Measurements from ENCODE around the gene DNAJB8. TPM values are rescaled to one million over a fixed set of nuclear protein-coding genes. Genes with fewer than 3 reads are reported as not detected.
A peak's percentile ranks its signal among the peaks of the same experiment; 100 is the strongest.

The DNAJB8 gene
- total and polyA plus RNA-seq, 12 donors, result not detected

DNA sequence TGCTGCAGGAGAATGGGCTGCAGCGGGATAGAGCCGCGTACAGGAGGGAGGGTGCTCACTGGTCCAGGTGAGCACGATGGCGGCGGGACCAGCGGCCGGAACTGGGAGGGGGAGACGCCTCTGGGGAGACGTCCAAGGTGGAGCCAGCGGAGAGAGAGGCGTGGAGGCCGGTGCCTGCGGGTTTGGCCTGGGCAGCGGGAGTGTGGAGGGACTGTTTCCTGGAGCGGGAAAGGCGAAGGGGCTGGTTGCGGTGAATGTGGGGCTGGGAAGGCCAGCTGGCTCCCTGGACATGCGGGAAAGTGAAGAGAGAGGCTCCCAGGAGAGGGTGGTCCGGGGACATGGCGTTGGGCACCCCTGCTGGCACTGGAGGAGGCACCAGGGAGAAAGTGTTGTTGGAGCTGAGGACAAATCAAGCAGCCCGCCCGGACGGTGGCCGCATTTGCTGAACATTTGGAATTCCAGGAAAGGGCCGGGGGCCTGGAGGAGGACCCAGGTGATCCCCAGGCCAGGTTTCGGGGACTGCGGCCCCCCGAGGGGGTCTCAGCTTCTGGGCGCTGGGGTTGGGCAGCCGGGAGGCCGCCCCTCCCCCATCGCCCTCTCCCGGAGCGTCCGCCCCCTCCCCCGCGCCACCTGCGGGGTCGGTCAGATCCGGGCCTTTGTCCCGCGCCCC is 34.3 kb downstream of the DNAJB8 start:
- Histone ChIP-seq H3K27ac (no peak overlapping the region), H3K4me1 (peaks cover 0 to 14% (median 7%) of the 10 kb centered on the region in 9 donors), H3K27me3 (peaks cover 12 to 65% (median 49%) of the 10 kb centered on the region in 7 donors), H3K36me3 (no peaks in the 10 kb centered on the region), H3K9me3 (no peaks in the 10 kb centered on the region), H3K4me3 (peak overlapping the region; percentile 26 to 53 (median 39))
- DNase-seq, result no peak
- TF ChIP-seq, protein P1, sequence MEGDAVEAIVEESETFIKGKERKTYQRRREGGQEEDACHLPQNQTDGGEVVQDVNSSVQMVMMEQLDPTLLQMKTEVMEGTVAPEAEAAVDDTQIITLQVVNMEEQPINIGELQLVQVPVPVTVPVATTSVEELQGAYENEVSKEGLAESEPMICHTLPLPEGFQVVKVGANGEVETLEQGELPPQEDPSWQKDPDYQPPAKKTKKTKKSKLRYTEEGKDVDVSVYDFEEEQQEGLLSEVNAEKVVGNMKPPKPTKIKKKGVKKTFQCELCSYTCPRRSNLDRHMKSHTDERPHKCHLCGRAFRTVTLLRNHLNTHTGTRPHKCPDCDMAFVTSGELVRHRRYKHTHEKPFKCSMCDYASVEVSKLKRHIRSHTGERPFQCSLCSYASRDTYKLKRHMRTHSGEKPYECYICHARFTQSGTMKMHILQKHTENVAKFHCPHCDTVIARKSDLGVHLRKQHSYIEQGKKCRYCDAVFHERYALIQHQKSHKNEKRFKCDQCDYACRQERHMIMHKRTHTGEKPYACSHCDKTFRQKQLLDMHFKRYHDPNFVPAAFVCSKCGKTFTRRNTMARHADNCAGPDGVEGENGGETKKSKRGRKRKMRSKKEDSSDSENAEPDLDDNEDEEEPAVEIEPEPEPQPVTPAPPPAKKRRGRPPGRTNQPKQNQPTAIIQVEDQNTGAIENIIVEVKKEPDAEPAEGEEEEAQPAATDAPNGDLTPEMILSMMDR (IDR thresholded peaks at IDR 0.05), result no peak
- intact Hi-C loops (cut with DNase I), result no loop called here
- WGBS, 2 donors, result 10 to 13% methylated on average over 33 to 43 of the region's 43 CpGs
- peak in 1 of 8 donors; percentile 23 for ATAC-seq

- Histone ChIP-seq H3K9me3 (no peaks in the 10 kb centered on the region), H3K36me3 (no peaks in the 10 kb centered on the region), H3K4me3 (no peak overlapping the region), H3K4me1 (peaks cover under 1 to 14% (median 8%) of the 10 kb centered on the region in 9 donors), H3K27me3 (peaks cover 12 to 65% (median 51%) of the 10 kb centered on the region in 7 donors), H3K27ac (no peak overlapping the region)
- TF ChIP-seq, protein P1 (IDR thresholded peaks at IDR 0.05), result no peak
- 66 to 69% methylated on average over 13 of the region's 13 CpGs for WGBS, 2 donors
- ATAC-seq (no peak), DNase-seq (no peak)
- intact Hi-C loops (cut with DNase I), result no loop called here
These were observed 34.8 kb downstream of the DNAJB8 start for GRCh38 chr3:128431803-128432300.

GRCh38 chr3:128430731-128431130 is 36.0 kb downstream of the DNAJB8 start:
- Histone ChIP-seq H3K36me3 (no peaks in the 10 kb centered on the region), H3K27me3 (peaks cover 12 to 66% (median 46%) of the 10 kb centered on the region in 7 donors), H3K4me3 (no peak overlapping the region), H3K4me1 (peaks cover 5 to 24% (median 14%) of the 10 kb centered on the region in 9 donors), H3K27ac (no peak overlapping the region), H3K9me3 (no peaks in the 10 kb centered on the region)
- TF ChIP-seq, protein P1 (IDR thresholded peaks at IDR 0.05), result no peak
- ATAC-seq (no peak), DNase-seq (no peak)
- 80 to 82% methylated on average over 8 of the region's 8 CpGs for WGBS, 2 donors
- intact Hi-C loops (cut with DNase I), result no loop called here

DNA sequence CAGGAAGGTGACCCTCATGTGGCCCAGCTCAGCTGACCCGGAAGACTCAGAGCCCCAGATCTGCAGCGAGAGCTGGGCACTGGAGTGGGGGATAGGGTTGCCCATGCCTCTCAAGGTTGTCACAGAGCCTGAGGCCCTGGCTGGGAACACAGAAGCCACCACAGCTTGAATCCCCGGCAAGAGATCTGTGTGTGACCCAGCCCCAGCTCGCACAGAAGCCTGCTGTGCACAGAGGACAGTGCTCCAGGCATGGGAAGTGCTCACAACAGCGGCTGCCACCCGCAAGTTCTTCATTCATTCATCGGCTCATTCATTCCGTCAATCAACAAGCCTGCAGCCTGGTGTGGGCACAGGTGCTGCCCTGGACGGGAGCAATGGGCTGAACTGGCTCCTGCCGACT is 36.4 kb downstream of the DNAJB8 start:
- no peak for ATAC-seq
- WGBS, 2 donors, result 81 to 82% methylated on average over 10 of the region's 10 CpGs

More for the DNA sequence above, 36.4 kb downstream of the DNAJB8 start:
- Histone ChIP-seq H3K36me3 (no peaks in the 10 kb centered on the region), H3K27me3 (peaks cover 12 to 66% (median 45%) of the 10 kb centered on the region in 7 donors), H3K27ac (no peak overlapping the region), H3K4me3 (no peak overlapping the region), H3K9me3 (no peaks in the 10 kb centered on the region), H3K4me1 (peaks cover 5 to 28% (median 14%) of the 10 kb centered on the region in 9 donors)
- intact Hi-C loops (cut with DNase I), result no loop called here
- TF ChIP-seq, protein P1 (IDR thresholded peaks at IDR 0.05), result no peak
- DNase-seq, result no peak
